Measurements from ENCODE around the gene SSBP4.

SSBP4 gene

GRCh38 chr19:18481505-18482222, 62.5 kb downstream of the SSBP4 start:
- no peak for DNase-seq (ENCODE audit: low spot score)
- TF ChIP-seq CTCF (IDR thresholded peaks at IDR 0.05; ENCODE audit: borderline replicate concordance, control extremely low read depth, extremely low read depth, insufficient read depth, missing control alignments) = no peak

GRCh38 chr19:18483119-18483890, 64.1 kb downstream of the SSBP4 start:
- TF ChIP-seq CTCF (IDR thresholded peaks at IDR 0.05; ENCODE audit: borderline replicate concordance, control extremely low read depth, extremely low read depth, insufficient read depth, missing control alignments) = no peak
- in situ Hi-C loops (cut with MboI; ENCODE audit: low sequenced_read_pairs, unreplicated experiment) = no loop called here
- no peak for DNase-seq (ENCODE audit: low spot score)

More at GRCh38 chr19:18481505-18482222, 62.5 kb downstream of the SSBP4 start:
- in situ Hi-C loops (cut with MboI; ENCODE audit: low sequenced_read_pairs, unreplicated experiment) = no loop called here

Measured in GM13976 (cell line).